ENCODE measurements around the gene GLTPD2. TPM values are rescaled to one million over a fixed set of nuclear protein-coding genes. Genes with fewer than 3 reads are reported as not detected.

GLTPD2 gene
- total RNA-seq, 6 experiments from 2014 or later: not detected

DNA sequence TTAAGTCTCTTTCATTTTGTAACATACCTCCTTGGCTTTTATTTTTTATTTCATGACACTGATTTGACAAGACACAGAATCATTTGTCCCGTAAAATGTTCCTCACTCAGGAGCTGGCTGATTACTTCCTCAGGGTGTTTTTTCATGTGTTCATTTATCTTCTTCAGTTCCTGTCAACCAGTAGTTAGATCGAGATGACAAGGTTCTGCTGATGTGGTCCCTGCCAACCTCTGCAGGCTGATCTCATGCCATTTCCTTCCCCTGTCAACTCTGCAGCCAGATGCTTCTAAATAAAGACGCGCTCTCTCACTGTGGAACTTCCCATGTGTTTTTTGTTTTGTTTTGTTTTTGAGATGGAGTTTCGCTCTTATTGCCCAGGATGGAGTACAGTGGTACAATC is 40.9 kb upstream of the GLTPD2 start:
- Mint-ChIP-seq H3K36me3 (ENCODE audit: low read depth) (no peaks in the 10 kb centered on the region), H3K4me3 (no peak overlapping the region), H3K9me3 (no peaks in the 10 kb centered on the region), H3K27ac (no peak overlapping the region), H3K27me3 (ENCODE audit: insufficient read depth) (peaks cover 48% of the 10 kb centered on the region), H3K4me1 (ENCODE audit: low read depth) (no peaks in the 10 kb centered on the region)
- DNase-seq: no peak
- no peak for TF ChIP-seq CTCF (IDR thresholded peaks at IDR 0.05)

GRCh38 chr17:4748686-4749085 is 40.1 kb upstream of the GLTPD2 start:
- H3K4me3 Mint-ChIP-seq: no peak overlapping the region
- H3K36me3 Mint-ChIP-seq (ENCODE audit: low read depth): no peaks in the 10 kb centered on the region
- peaks cover 48% of the 10 kb centered on the region for H3K27me3 Mint-ChIP-seq (ENCODE audit: insufficient read depth)
- H3K4me1 Mint-ChIP-seq (ENCODE audit: low read depth): no peaks in the 10 kb centered on the region
- TF ChIP-seq CTCF (IDR thresholded peaks at IDR 0.05): no peak
- no peak for DNase-seq
- H3K27ac Mint-ChIP-seq: no peak overlapping the region
- H3K9me3 Mint-ChIP-seq: no peaks in the 10 kb centered on the region

- Mint-ChIP-seq H3K9me3 (no peaks in the 10 kb centered on the region), H3K27me3 (ENCODE audit: insufficient read depth) (peaks cover 52% of the 10 kb centered on the region), H3K36me3 (ENCODE audit: low read depth) (no peaks in the 10 kb centered on the region), H3K27ac (no peak overlapping the region), H3K4me1 (ENCODE audit: low read depth) (no peaks in the 10 kb centered on the region), H3K4me3 (no peak overlapping the region)
- TF ChIP-seq CTCF (IDR thresholded peaks at IDR 0.05): no peak
- no peak for DNase-seq
Measured at GRCh38 chr17:4750606-4751005, 38.2 kb upstream of the GLTPD2 start.

DNA sequence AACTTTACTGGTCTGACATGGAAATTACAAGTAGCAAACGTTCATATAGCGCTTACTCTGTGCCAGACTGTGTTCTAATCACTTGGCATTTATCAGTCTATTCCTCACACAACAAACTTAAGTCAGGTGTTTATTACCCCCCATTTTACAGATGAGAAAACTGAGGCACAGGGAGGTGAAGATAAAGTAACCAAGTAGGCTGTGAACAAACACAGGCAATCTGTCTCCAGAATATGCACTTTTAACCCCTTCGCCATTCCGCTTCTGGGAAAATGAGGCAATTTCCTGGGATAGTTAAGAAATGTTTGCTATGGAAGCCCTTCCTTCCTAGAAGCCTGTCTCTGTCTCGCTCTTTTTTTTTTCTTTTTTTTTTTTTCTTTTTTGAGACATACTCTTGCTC is 36.8 kb upstream of the GLTPD2 start:
- Mint-ChIP-seq H3K4me1 (ENCODE audit: low read depth) (no peaks in the 10 kb centered on the region), H3K27ac (no peak overlapping the region), H3K27me3 (ENCODE audit: insufficient read depth) (peaks cover 55% of the 10 kb centered on the region), H3K9me3 (no peaks in the 10 kb centered on the region), H3K36me3 (ENCODE audit: low read depth) (no peaks in the 10 kb centered on the region), H3K4me3 (no peak overlapping the region)
- no peak for TF ChIP-seq CTCF (IDR thresholded peaks at IDR 0.05)
- no peak for DNase-seq

DNA sequence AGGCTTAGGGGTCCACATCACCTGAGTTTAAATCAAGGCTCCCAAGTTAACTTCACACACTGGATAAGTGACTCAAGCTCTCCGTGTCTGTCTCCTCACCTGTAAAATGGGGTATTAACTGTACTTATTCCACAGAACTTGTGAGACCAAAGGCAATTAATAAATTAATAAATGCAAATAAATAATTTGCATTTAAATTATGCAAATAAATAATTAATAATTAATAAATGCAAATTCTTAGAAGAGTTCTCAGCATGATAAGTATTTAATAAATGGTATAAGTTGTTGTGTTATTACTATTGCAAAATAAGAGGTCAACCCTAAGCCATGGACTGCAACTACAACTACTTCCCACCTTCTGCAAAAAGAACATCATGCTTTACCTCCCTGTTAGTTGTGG is 35.4 kb upstream of the GLTPD2 start:
- Mint-ChIP-seq H3K4me3 (no peak overlapping the region), H3K27ac (no peak overlapping the region), H3K36me3 (ENCODE audit: low read depth) (no peaks in the 10 kb centered on the region), H3K27me3 (ENCODE audit: insufficient read depth) (peaks cover 63% of the 10 kb centered on the region), H3K4me1 (ENCODE audit: low read depth) (no peaks in the 10 kb centered on the region), H3K9me3 (no peaks in the 10 kb centered on the region)
- DNase-seq: no peak
- no peak for TF ChIP-seq CTCF (IDR thresholded peaks at IDR 0.05)

GRCh38 chr17:4759776-4760236 is 29.0 kb upstream of the GLTPD2 start:
- no peaks in the 10 kb centered on the region for H3K36me3 Mint-ChIP-seq (ENCODE audit: low read depth)
- no peak for DNase-seq
- no peaks in the 10 kb centered on the region for H3K9me3 Mint-ChIP-seq
- no peak overlapping the region for H3K27ac Mint-ChIP-seq
- TF ChIP-seq CTCF (IDR thresholded peaks at IDR 0.05): no peak
- H3K4me1 Mint-ChIP-seq (ENCODE audit: low read depth): no peaks in the 10 kb centered on the region
- no peak overlapping the region for H3K4me3 Mint-ChIP-seq
- H3K27me3 Mint-ChIP-seq (ENCODE audit: insufficient read depth): peaks cover 58% of the 10 kb centered on the region

Measured in HFFc6 (cell line).